HEK293T (cell line): ENCODE data around the gene SNRNP200.

Source experiments
- ARNT ChIP-seq: fragments of 450-650 bp; IDR thresholded peaks from 2 replicates; pipeline ENCODE4 v1.6.1; 2017; ENCODE audit warnings: mild to moderate bottlenecking
- BHLHE40 ChIP-seq: fragments of 450-650 bp; IDR thresholded peaks from 2 replicates; pipeline ENCODE4 v1.6.1; 2016; ENCODE audit warnings: mild to moderate bottlenecking, moderate library complexity, borderline replicate concordance
- CTBP1 ChIP-seq: fragments of 450-650 bp; IDR thresholded peaks from 2 replicates; pipeline ENCODE4 v1.6.1; 2016; ENCODE audit warnings: borderline replicate concordance
- ELF4 ChIP-seq: fragments of 450-650 bp; IDR thresholded peaks from 2 replicates; pipeline ENCODE4 v1.6.1; 2017; ENCODE audit warnings: antibody characterized with exemption
- FOXA1 ChIP-seq: fragments of 450-650 bp; IDR thresholded peaks from 2 replicates; pipeline ENCODE4 v1.6.1; 2016; ENCODE audit warnings: mild to moderate bottlenecking
- FOXK2 ChIP-seq: fragments of 450-650 bp; IDR thresholded peaks from 2 replicates; pipeline ENCODE4 v1.6.1; 2016; ENCODE audit warnings: mild to moderate bottlenecking
- FOXM1 ChIP-seq: fragments of 450-650 bp; IDR thresholded peaks from 2 replicates; pipeline ENCODE4 v1.6.1; 2017; ENCODE audit warnings: mild to moderate bottlenecking, borderline replicate concordance
- HDGF ChIP-seq: fragments of 450-650 bp; IDR thresholded peaks from 2 replicates; pipeline ENCODE4 v1.6.1; 2017; ENCODE audit warnings: antibody characterized with exemption, borderline replicate concordance
- L3MBTL2 ChIP-seq: fragments of 450-650 bp; conservative IDR thresholded peaks from 2 replicates; pipeline ENCODE4 v1.6.1; 2016; ENCODE audit warnings: mild to moderate bottlenecking
- PKNOX1 ChIP-seq: fragments of 450-650 bp; IDR thresholded peaks from 2 replicates; pipeline ENCODE4 v1.6.1; 2016
- SP1 ChIP-seq: fragments of 450-650 bp; IDR thresholded peaks from 2 replicates; pipeline ENCODE4 v1.6.1; 2017
- SUZ12 ChIP-seq: fragments of 450-650 bp; IDR thresholded peaks from 2 replicates; pipeline ENCODE4 v1.6.1; 2016; ENCODE audit warnings: mild to moderate bottlenecking
- TARDBP ChIP-seq: fragments of 450-650 bp; IDR thresholded peaks from 2 replicates; pipeline ENCODE4 v1.6.1; 2016
- ZNF384 ChIP-seq: fragments of 450-650 bp; IDR thresholded peaks from 2 replicates; pipeline ENCODE4 v1.6.1; 2016

- TF ChIP-seq ELF4 (no peak), ZNF384 (no peak), L3MBTL2 (no peak), ARNT (no peak), FOXK2 (no peak), PKNOX1 (no peak), SP1 (no peak), BHLHE40 (no peak), FOXM1 (no peak), FOXA1 (no peak), TARDBP (no peak), SUZ12 (no peak), HDGF (no peak), CTBP1 (no peak)
These were observed 61.5 kb downstream of the SNRNP200 start for GRCh38 chr2:96243843-96244242.
